ENCODE results near the gene GOSR1.
"Not testable (repeated sequence)": the region's sequence is repeated elsewhere in the genome, so short reads cannot be mapped to it uniquely, and the experiment has no call there.

The GOSR1 gene

GRCh38 chr17:30547778-30548573 is 70.8 kb downstream of the GOSR1 start:
- no peak for FAIRE-seq

DNA sequence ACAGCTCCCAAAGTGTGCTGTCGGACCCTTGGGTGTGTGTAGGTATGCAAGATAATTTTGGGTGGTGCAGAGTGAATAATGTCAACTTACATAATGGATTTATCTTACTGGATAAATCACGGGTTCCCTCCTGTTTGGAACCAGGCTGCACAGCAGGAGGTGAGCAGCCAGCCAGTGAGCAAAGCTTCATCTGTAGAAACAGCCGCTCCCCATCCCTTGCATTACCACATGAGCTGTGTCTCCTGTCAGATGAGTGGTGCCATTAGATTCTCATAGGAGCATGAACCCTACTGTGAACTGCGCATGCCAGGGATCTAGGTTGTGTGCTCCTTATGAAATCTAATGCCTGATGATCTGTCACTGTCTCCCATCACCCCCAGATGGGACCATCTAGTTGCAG is 72.0 kb downstream of the GOSR1 start:
- FAIRE-seq = not testable (repeated sequence)

DNA sequence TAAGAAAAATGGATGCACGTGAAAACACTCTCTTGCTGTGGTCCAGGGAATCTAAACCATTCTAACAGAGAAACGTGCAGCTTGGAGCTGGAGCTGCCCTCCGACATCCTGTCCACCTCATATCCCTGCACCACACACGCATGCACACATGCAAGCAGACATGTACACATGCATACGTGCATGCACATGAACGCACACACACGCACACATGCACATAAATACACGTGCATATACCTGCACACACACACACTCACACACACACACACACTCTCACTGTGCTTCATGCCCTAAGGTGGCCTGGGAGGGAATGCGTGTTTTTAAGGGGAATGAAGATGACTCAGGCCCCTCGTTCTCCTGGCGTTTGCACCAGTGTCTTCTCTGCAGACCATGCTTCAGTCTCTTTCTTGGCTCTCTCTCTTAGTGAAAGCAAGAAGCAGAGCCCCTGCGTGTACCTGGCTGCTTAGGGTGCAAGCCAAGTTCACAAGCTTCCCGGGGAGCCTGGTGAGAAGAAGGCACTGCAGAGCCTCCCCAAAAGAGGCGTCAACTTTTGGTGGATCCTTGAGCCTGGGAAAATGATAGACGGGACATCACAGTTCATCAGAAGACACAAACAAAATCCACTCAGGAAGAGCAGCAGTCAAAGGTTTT is 72.8 kb downstream of the GOSR1 start:
- no peak for FAIRE-seq

- no peak for FAIRE-seq
These were observed 73.5 kb downstream of the GOSR1 start for GRCh38 chr17:30550512-30551273.

GRCh38 chr17:30551274-30551995 is 74.2 kb downstream of the GOSR1 start:
- FAIRE-seq = not testable (repeated sequence)

- no peak for FAIRE-seq
These were observed 74.8 kb downstream of the GOSR1 start for GRCh38 chr17:30551996-30552339.

DNA sequence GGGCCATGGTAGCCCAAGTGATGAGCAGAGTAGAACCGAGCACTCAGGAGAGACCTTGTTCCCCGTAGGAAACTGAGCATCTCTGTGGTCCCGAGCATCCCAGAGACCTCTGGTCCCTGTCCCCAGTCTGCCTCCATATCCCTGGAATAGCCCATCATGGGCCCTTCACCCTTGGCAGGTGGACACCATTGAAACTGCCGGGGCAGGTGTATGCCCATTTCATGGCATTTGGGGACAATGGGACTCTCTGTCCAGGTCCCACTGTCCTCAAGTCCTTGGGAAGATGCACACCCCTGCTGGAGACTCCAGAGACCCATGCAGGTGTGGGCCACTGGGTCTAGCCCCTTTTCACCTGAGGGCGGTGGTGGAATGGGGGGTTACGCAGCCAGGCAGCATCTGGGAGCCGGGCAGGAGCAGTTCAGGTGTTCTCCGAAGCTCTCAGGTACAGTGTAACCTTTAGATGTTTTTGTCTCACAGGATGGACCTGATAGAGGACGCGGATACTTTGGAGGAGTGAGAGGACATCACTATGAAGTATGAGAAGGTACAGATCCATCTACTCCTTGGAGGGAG is 75.9 kb downstream of the GOSR1 start:
- FAIRE-seq = no peak

GRCh38 chr17:30553823-30554440 is 76.7 kb downstream of the GOSR1 start:
- FAIRE-seq = not testable (repeated sequence)

GRCh38 chr17:30554839-30555751 is 77.9 kb downstream of the GOSR1 start:
- no peak for FAIRE-seq

DNA sequence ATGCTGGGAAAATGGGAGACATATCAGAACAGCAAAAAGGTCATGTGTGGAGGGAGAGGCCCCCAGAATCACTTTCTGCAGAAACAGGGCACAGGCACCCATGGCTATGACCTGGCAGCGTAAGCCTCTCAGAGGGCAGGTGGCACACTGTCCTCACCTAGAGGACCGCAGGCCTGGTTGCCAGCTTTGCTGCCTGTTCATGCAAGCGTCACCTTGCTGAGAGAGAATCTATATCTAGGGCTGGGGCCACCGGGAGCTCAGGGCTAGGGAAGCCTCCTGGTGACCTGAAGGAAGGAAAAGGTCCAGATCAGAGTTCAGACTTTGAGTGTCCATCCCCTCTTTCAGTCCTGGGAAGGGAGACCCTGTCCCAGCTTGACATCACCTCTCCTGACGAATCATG is 78.7 kb downstream of the GOSR1 start:
- FAIRE-seq = no peak

DNA sequence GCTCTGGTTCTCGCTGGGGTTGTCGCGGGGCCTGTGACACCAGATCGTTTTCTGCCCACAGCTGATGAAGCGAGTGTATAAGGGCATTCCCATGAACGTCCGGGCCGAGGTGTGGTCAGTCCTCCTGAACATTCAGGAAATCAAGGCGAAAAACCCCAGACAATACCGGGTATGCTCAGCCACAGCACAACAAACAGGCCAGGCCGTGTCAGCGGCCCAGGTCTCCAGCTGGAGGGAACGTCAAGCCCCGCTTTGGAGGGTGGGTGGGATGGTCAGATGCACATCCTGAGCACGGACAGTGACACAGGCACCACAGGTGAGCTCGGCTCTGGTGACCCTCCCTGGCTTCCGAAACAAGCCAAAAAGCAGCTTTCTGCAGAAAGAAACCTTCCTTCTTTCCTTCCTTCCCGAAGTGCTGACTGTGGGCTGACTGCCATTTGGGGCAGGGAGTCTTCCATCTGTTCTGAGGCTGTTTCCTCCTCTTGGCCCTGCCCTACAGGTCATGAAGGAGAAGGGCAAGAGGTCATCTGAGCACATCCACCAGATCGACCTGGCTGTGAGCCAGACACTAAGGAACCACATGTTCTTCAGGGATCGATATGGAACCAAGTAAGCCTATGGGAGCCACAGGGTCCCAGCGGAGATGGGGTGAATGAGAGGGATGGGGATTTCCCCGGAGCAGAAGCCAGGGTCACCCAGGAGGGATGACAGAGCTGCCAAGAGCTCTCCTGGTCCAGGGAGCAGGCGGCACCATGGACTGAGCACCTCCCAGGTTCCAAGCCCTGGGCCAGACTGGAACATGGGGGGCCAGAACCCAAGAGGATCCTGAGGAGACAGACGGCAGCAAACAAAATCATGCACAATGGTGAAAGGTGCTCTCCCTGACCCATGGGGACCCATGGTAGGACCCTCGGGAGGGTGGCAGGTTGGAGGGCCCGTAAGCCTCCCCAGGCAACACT is 79.4 kb downstream of the GOSR1 start:
- FAIRE-seq = no peak

DNA sequence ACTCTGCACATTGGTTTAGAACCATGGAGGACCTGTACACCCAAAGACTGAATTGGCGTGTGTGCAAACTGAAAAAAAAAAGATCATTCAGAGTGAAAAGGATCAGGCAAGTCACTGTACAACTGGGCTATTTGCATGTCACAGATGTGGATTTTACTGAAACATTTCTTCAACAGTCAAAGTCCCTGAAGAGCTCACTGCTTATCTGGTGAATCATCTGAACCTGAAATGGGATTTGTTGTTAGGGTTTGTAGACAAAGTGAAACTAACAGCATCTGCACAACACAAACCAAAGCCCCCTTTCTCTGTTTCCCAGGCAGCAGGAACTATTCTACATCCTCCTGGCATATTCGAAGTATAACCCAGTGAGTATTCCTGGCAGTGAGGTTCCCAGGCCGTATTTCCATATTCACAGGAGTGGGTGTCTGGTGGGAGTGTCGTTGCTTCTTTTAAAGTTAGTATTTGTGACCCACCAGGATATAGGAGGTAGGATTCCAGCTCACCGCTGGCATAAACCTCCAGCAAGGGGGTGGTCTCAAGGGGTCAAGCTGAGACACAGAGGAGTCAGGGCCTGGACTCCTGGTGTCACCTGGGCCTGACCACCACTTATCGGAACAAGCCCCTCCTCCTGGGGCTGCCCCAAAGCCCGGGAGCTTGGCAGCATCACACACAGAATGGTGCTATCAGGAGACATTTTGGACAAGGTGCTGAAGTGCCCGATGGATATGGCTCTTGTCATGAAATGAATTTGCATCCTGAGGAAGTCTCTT is 80.9 kb downstream of the GOSR1 start:
- no peak for FAIRE-seq

DNA sequence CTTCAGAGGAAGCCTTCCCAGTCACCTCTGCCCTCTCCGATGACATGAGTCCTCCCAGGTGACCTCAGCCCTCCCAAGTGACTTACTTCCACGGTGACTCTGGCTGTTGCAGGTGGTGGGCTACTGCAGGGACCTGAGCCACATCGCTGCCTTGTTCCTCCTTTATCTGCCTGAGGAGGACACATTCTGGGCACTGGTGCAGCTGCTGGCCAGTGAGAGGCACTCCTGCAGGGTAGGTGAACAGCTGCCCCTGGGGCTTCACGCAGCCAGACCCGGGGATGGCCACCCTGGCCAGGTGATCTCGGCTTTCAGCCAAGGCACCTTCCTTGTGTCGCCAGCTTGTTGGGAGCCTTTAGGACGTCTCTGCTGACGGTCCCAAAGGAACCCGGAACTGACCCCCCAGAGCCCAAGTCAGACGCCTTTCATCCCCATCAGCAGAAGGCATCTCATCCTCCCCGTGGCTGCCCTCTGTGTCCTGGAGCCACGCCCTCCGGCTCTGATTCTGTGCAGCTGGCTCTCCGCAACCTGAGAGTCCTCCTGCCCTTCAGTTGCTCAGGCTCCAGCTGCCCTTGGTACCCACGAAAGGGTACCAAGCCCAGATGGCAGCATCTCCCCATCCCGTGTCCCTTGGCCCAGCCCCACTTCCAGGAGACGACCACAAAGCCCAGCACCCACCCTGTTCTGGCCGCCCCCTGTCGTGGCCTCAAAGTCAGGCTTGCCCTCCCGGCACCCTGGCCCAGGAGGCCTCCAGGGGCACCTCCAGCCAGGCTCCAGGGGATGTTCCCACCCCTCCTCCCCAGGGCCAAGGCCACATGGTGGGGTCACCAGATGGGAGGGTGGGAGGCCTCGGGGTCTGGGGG is 81.7 kb downstream of the GOSR1 start:
- no peak for FAIRE-seq

GRCh38 chr17:30559656-30560055 is 82.4 kb downstream of the GOSR1 start:
- FAIRE-seq = no peak

DNA sequence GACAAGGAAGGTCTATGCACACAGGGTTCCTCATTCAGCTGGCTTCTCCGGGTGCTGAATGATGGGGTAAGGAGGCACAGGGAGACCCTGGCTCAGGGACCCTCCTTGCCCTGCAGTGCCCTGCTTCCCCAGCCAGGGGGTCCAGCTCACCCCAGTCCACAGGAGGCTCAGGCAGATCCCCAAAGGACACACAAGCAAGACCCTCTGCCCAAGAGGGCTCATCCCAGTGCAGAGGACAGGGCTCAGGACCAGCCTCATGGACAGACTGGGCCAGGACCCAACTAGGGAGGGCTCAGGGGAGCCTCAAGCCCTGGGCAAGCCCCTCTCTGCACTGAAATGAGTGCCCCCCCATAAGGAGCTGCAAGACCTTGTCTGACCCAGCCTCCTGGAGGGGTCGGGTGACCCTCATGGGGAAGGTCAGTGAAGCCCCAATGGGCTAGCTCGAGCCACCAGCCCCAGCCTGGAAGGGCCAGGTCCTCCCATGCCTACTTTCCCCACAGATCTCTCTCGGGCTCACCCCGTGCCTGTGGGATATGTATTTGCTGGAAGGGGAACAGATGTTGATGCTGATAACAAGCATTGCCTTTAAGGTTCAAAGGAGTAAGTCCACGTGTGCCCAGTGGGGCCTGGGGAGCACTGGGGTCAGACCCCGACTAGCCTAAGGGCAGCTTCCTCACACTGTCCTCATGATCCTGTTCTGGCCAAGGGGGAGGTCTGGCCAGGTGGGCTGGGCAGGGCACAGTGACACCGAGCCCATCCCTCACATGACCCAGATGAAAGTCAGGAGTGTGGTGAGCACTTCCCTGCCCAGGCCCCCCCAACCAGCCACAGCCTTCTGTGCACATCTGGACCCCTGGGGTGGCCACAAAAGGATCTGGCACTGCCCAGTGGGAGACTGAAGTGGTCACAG is 83.2 kb downstream of the GOSR1 start:
- FAIRE-seq = not testable (repeated sequence)

- FAIRE-seq = not testable (repeated sequence)
These were observed 84.6 kb downstream of the GOSR1 start for GRCh38 chr17:30561766-30562165.
